H1 (cell line): ENCODE data around the gene ASTN1.

ENCODE experiments used
- BRCA1 ChIP-seq: IDR thresholded peaks from 2 replicates; pipeline ENCODE4 v1.6.1; 2012; ENCODE audit warnings: low read depth, low read length, improper control_type of control experiment
- CHD2 ChIP-seq: IDR thresholded peaks from 2 replicates; pipeline ENCODE4 v1.6.1; 2012; ENCODE audit warnings: low read length, improper control_type of control experiment
- CTCF ChIP-seq, 3 experiments: IDR thresholded peaks; 1 replicate in 2 of 3; 2 replicates in 1 of 3; pipeline versions ENCODE4 v1.5.1 to v1.6.1; 2011; ENCODE audit warnings: low read length in 3 of 3, mild to moderate bottlenecking in 3 of 3, inconsistent platforms in 2 of 3, low read depth in 1 of 3, moderate library complexity in 1 of 3; ENCODE audit not compliant: insufficient read depth in 1 of 3; ENCODE audit errors: control extremely low read depth in 1 of 3
- POLR2A ChIP-seq, 2 experiments: IDR thresholded peaks; 1 replicate in 1 of 2; 2 replicates in 1 of 2; pipeline ENCODE4 v1.6.1; 2011; ENCODE audit warnings: low read depth in 2 of 2, low read length in 2 of 2, mild to moderate bottlenecking in 2 of 2; ENCODE audit errors: control extremely low read depth in 1 of 2
- SIX5 ChIP-seq: IDR thresholded peaks from 2 replicates; pipeline ENCODE4 v1.6.1; 2011; ENCODE audit warnings: mild to moderate bottlenecking, low read depth, low read length
- TCF12 ChIP-seq: IDR thresholded peaks from 2 replicates; pipeline ENCODE4 v1.6.1; 2011; ENCODE audit warnings: low read depth, mild to moderate bottlenecking, low read length
- ZNF274 ChIP-seq: IDR thresholded peaks from 2 replicates; pipeline ENCODE4 v1.7.0; 2012; ENCODE audit warnings: low read length, borderline replicate concordance; ENCODE audit errors: extremely low read depth
- TF ChIP-seq, protein P1 (sequence below): IDR thresholded peaks from 2 replicates; pipeline ENCODE4 v1.6.1; 2012; ENCODE audit warnings: inconsistent platforms

DNA sequence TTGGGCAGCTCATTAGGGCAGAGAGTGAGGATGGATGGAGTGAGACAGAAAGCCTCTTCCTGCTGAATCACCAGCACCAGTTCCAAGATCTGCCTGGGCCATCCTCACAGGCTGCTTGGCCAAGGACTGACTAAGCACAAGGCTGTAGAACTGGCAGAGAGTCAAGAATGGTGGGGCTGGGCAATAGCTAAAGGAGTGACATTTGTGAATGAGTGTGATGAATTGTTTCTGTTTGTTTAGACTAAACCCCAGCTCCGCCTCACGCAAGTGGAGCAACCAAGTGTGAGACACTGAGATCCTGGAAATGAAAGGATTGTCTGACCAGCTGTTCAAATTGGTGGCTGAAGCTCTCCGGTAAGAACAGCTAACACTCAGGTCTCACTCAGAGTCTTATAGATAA lies 44.8 kb upstream of the ASTN1 start:
- no peak for TF ChIP-seq TCF12
- TF ChIP-seq CTCF (IDR thresholded peaks at IDR 0.05; ENCODE audit: control extremely low read depth in 1 of 3, insufficient read depth in 1 of 3, low read depth in 1 of 3, low read length in 3 of 3) = no peak
- no peak for TF ChIP-seq CHD2
- no peak for TF ChIP-seq POLR2A (IDR thresholded peaks at IDR 0.05; ENCODE audit: control extremely low read depth in 1 of 2, low read depth in 2 of 2, low read length in 2 of 2)
- TF ChIP-seq ZNF274 = no peak
- TF ChIP-seq SIX5 = no peak
- TF ChIP-seq BRCA1 = no peak
- TF ChIP-seq, protein P1, sequence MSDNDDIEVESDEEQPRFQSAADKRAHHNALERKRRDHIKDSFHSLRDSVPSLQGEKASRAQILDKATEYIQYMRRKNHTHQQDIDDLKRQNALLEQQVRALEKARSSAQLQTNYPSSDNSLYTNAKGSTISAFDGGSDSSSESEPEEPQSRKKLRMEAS = no peak
